HG03135 (cell line): ENCODE data around the gene NF2.

Source experiments
- ATAC-seq: cut with Tn5 transposase; IDR thresholded peaks from one replicate; pipeline ENCODE4 v1.9.1; 2021; ENCODE audit warnings: mild to moderate bottlenecking, moderate library complexity; ENCODE audit not compliant: unreplicated experiment

The NF2 gene

GRCh38 chr22:29718949-29719898 is 115.8 kb downstream of the NF2 start:
- no peak for ATAC-seq

- no peak for ATAC-seq
These were observed 116.6 kb downstream of the NF2 start, which contains the start of gene CABP7 for GRCh38 chr22:29719899-29720645. Gene CABP7 (plus strand): TSS chr22:29720003. CDS start chr22:29720425, 422 bp downstream.

GRCh38 chr22:29720811-29721323 is 117.4 kb downstream of the NF2 start:
- no peak for ATAC-seq

GRCh38 chr22:29722151-29722550 is 118.7 kb downstream of the NF2 start:
- no peak for ATAC-seq

- ATAC-seq: no peak
These were observed 119.2 kb downstream of the NF2 start for GRCh38 chr22:29722587-29722986.

- ATAC-seq: no peak
These were observed 120.3 kb downstream of the NF2 start for GRCh38 chr22:29723766-29724165.

GRCh38 chr22:29724843-29725242 is 121.4 kb downstream of the NF2 start:
- ATAC-seq: no peak

GRCh38 chr22:29726106-29726505 is 122.7 kb downstream of the NF2 start:
- no peak for ATAC-seq

GRCh38 chr22:29726512-29727130 is 123.2 kb downstream of the NF2 start:
- ATAC-seq: no peak

GRCh38 chr22:29727131-29727523 is 123.7 kb downstream of the NF2 start:
- ATAC-seq: no peak

- no peak for ATAC-seq
These were observed 125.7 kb downstream of the NF2 start for GRCh38 chr22:29729161-29729560.

GRCh38 chr22:29731058-29731850 is 127.8 kb downstream of the NF2 start:
- no peak for ATAC-seq

- no peak for ATAC-seq
These were observed 129.4 kb downstream of the NF2 start for GRCh38 chr22:29732883-29733282.

GRCh38 chr22:29733362-29734201 is 130.1 kb downstream of the NF2 start:
- no peak for ATAC-seq

GRCh38 chr22:29734406-29734805 is 131.0 kb downstream of the NF2 start:
- ATAC-seq: no peak

- no peak for ATAC-seq
These were observed 131.4 kb downstream of the NF2 start for GRCh38 chr22:29734838-29735237.

GRCh38 chr22:29735416-29735815 is 132.0 kb downstream of the NF2 start:
- no peak for ATAC-seq

- ATAC-seq: no peak
These were observed 134.1 kb downstream of the NF2 start for GRCh38 chr22:29737251-29738117.
